ENCODE results near the gene SCN1A.
"Not testable (repeated sequence)": the region's sequence is repeated elsewhere in the genome, so short reads cannot be mapped to it uniquely, and the experiment has no call there.

SCN1A gene

DNA sequence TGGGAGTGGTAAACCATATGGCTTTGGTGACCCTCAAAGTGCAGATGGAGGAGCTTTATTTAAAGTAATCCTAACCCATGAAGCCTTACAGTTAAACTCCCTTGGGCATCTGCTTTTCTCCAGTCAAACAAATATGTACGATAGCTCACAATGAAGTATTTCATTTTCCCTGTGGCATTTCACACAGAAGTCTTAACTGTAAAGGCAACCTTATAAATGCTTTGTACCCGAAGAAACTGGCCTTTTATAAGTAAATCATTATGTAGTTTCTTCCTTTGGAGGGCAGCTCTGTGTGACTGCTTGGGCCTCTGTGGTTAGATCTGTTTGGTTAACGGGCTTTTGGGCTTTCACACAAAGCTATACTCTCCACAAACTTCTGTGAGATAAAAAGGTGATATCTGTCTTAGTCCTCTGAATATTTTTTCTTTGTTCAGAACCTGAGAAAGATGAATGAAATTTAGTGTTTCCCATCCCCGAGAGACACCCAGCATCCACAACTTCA, 46.6 kb downstream of the SCN1A start:
- DNase-seq, result no peak

DNA sequence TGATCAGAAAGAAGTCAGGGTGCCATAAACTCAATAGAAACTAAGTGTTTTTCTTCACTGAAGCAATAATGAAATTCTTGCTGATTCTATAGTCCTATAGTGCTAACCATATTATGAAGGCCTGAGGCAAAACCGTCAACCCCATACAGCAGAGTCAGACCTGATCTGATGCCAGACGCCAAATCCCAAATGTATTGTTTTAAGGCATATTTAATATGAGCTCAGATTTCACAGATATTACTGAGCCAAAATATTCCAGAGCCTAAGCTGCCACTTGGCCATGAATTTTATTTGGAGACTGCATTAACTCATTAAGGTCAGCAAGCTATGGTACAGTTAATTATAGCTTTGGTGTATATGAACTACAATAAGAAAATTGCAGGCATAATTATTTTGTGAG, 53.4 kb downstream of the SCN1A start:
- no peak for DNase-seq

DNA sequence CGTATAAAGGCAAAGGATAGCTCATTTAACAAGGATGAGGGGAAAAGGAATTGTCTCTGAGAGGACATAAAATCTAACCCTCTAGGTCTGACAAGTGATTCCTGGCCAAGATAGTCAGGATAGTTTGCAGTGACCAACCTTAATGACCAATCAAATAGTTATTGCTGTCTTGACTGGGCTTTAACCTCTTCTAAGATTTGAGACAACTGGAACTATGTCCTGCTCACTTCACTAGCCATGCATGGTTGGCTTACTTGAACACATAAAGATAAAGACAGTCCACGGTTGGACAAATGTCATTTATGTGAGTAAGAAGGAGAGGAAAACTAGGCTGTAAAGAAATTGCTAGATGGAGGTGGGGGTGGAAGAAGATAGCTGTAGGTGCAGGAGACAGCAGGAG, 53.8 kb downstream of the SCN1A start:
- DNase-seq, result no peak

DNA sequence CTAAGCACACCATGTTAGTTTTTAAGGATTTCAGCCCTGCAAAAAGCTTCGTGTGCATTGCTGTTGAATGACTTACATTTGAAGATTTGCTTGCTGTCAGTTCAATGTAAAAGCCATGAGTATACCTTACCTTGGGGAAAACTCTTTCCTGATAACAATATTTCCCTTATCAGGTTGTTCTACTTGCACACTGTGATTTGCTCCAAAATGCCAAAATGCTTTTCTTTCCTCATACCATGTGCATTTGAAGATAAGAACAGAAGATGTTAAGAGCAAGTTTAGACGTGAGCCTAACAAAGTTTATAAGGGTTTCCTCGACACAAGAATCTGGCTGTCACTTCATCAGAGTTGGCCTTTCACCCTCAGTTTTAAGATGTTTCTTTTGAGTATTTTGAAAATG, 57.6 kb downstream of the SCN1A start:
- no peak for DNase-seq

DNA sequence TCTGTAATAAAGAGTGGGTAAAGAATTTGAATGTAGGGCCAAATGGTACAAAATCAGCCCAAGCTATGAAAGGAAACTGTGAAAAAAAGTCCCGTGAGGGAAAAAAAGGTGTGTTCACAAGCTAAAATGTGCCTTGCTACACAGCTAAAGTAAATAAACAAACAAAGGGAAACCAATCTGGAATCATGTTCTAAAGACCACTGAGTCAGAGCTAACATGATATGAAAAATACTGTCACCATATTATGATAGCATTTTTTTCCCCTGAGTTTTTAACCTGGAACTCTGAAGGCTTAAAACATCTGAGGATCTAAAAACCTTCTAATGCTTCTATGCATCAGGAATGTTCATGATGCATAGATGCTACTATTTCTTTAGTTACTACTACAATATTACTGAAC, 58.8 kb downstream of the SCN1A start:
- no peak for DNase-seq

DNA sequence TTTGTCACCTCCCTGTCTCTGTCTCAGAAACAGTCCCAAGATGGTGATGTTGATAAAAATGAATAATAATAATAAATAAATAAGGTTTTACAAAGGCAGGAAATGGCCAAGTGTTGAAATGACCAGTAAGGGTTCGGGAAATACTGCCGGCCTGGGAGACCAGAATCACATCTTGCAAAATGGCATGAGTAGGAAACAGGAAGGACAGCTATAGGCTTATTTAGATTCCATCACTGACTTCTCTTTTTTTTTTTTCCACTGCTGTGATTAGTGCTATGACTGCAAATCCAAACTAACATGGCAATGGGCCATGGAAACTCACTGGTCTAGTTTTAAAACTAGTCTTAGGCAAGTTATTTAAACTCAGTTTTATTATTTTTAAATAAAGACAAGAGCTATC, 60.6 kb downstream of the SCN1A start:
- no peak for DNase-seq

DNA sequence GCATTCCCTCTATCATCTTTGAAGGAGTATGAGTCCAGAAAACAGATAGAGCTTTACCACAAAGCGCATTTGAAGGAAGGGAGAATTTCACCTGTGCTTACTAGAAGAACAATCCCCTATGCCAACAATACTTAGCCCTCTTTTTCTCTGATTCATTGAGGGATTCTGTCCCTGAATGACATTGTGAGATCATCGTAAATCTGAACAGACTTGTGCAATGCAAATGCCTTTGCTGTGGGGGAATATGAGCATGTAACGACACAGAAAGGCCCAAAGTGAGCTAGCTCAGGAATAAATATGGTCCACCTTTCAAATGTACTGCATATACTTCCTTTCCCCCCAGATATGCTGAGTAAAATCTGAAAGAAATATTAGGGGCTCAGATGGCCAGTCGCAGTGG, 67.6 kb downstream of the SCN1A start:
- no peak for DNase-seq

DNA sequence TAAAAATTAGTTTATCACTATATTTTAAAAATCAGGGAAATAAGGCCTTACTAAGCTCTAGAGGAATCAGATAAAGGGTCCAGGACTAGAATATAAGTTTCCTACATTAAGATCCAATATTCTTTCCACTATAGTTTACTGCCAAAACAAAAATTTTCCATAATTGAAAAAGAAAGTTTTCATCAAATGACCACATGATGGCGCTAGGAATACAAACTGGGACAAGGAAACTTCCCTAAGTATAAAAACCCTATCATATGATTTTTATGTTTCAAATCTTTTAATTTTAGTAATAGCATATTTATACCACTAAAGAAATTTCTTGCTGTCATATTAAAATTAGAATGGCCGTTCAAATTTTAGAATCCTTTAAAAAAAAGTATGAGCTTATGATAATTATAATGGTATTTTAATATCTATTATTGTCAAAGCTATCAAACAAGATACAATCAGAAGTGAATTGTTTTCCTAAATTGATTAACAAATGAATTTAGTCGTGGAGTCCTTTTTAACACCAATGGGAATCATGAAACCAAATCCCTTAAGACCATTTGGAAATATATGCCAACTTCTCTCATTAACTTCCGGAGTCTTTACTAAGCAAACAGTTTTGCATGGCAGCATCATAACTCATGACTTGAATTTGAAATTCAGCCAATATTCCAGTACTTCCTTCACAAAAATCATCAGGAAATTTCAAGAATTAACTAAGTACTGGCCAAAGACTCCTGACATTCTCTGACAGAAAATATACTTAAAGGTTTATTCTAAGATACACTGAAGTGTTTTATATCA, 70.3 kb downstream of the SCN1A start:
- no peak for DNase-seq

DNA sequence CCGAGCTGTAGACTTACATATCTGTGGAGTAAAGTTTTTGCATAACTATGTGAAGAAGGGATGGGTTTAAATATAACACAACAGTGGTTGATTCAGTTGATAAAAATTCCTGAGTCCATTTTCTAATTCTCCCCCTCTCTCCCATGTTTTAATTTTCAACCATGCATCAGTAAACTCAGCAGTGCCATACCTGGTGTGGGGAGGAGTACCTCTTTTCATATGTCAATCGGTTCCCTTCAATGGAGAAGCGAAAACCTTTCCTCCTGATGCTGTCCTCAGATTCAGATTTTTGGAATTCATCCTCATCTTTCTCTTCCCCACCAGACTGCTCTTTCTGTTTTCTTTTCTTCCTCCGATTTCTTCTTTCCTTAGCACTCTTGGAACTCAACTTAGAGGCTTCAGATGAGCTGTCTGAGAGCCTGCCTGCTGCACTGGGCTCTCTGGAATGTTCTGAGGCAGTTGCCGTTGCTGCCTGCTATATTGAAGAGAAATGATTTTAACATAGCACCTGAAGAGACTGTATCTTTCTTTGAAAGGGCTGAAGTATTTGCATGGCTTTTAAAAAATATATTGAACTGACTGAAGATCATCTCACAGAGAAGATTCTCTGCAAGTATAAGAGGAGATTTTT, 82.9 kb downstream of the SCN1A start:
- no peak for DNase-seq

DNA sequence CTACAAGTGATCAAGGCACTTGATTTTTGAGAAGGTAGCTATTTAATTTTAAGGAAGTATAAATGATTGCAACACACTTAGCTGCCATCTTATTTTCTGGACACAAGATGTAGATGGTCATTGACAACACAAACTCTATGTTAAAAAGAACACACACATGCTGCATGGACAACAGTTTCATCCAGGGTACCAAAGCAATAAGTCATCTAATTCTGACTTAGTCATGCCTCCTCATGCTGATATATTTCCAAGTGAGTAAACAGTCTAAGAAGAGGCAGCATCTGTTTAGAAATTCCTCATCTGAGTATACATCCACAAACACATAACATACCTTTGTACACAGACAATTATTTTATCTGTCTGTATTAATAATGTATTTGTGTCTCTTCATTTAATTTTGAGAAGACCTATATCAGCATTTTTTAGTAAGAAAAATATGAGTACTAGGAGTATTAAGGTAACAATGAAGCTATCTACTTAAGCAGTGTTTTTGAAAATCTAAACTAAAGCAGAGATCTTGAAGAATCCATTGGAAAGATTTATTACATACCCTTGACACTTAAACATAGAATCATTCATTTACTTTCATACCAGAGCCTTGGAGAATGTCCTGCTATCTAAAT, 84.9 kb downstream of the SCN1A start:
- DNase-seq, result no peak

DNA sequence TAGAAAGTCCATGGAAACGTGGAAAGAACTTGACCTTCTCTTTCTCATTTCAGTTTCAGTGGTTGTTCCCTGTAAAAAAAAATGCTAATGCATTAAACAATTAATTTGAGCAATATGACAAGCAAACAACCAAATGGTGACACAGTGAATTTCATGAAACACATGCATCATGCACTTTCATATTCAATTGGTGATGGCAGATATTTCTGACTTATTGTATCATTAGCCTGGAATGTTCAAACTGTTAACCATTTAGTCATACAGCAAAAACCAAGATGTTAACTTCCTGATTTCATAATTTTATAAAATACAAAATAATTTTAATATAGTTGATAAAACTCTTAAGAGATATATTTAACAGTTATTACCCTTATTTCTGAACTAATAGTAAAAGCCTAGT, 85.5 kb downstream of the SCN1A start:
- no peak for DNase-seq

DNA sequence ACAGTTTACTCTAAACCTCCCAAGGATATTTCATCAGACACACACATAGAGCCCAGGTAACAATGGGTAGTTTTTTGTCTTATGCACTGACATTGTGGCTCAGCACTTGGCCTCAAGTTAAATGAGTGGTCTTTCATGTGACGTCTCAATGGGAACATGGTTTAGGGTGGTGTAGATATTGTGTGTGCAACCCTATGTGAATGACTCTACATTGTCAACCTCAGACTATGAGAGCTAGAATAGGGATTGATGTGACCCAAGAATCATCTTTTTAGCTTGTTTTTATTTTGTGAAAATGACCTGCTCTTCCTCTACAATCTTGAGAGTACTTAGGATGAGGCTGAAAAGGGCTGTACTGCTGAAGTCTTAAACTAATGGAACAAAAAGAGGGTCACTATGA, 86.2 kb downstream of the SCN1A start:
- DNase-seq, result no peak

DNA sequence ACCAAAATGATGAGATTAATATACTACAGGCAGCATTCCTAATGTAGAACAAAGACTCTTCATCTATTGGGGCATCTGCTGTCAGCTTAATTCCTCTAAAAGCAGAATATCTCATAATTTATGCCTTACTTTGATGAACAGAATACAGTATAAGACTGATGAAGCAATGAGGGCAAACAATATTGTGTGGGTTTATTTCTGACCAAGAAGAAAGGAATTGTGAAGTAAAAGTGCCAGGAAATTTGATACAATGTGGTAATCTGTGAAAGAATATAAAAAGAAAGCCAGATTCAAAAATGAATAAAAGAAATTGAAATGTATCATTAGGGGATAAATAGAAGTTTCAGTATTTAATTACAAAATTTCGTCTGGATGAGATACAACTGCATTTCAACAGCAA, 95.5 kb downstream of the SCN1A start:
- no peak for DNase-seq

DNA sequence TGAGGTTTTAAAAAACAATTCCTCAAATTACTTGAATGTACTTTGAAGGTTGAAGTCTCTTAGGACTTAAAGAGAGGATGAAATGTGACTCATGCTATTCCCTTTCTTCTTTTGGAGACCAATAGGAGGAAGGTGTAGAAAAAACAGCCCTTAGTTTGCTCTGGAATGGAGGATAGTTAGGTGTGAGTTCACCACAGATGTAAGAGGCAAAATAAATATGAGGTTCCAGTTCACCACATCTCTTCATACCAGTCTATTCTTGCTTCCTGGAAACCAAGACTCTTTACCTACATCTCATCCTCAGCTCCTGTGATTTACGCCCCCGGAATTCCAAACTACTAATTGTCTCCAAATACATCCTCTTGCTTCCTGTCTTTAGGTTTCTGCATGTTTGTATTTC, 96.8 kb downstream of the SCN1A start:
- DNase-seq, result no peak

DNA sequence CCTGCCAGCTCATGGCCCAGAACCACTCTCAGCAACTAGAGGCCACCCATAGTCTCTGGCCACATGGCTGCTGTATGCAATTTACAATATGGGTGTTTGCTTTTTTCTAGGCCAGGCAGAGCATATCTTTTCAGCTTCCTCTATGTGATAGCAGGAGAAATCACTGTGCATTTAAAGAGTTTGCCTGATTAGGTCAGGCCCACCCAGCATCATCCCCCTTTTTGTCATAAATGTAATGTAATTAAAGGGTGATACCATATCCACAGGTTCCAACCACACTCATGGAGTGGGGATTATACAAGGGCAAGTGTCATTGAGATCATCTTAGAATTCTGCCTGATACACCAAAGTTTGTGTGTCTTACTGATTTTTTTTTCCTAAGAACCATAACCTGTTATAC, 102.5 kb downstream of the SCN1A start:
- no peak for DNase-seq

DNA sequence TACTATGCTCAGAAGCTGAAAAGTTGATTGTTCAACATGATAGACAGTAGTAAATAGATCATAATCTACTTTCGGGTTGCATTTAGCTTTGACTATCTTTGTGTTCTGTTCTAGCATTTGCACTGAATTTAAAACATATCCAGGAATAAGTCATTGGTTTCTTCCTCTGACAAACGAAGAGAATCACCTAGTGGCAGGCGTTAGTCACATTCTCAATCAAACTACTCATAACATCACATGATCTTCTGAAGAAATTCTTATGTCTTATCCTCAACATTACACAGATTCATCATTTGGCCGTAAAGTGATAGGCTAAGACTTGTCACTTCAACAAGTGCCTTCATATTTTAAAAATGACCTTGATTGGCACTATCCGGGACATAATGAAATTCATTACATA, 110.6 kb downstream of the SCN1A start:
- no peak for DNase-seq

DNA sequence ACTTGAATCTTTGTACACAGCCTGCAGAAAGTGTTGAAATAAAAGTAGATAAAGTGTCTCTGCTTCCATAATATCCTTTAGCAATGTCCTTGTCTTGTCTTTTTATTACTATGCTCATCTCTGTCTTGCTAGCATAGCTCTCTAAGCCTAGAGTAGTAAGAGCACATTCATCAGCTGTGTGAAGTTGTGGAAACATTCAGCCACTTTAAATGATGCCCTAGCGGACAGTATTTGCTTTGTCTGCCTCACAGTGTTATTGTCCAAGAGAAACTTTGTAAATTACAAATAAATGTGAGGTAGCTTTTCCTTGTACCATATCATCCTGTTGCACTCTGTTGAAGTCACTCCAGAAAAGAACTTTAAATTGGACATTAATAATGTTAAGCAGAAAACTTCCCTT, 113.9 kb downstream of the SCN1A start:
- no peak for DNase-seq

DNA sequence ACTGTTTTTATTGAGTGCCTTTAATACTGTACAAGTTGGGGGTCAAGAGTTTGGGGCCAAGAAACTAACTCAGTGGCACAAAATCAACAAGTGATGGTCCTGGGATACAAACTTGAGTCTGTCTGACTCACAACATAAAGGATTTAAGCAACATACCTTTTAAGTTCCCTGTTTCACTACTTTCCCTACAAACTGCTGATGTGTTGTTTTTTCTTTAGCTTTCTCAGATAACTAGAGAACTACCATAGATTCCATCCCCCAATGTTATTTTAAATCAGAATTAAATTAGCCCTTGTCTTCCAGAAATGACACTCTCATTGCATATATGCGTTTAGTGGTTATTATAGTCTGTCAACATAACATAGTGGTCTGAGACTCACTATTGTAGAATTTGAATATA, 116.2 kb downstream of the SCN1A start:
- no peak for DNase-seq

DNA sequence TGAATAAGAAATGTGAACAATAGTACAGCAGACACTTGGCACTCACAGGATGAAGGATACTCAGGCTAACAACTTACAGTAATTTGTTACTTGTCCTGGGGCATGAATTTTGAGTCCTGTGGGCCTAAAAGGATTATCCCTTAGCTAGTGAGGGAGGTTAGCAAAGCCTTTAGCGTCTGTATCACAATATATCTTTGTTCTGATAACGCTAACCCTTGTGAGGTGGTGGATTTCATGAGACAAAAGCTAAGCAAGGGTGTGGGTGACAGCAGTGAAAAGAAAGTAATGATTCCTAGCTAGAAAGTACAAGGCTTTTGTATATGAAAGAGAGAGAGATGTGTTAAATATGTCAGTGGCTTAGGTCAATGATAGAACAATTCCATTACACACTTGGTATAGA, 127.4 kb downstream of the SCN1A start:
- DNase-seq, result no peak

DNA sequence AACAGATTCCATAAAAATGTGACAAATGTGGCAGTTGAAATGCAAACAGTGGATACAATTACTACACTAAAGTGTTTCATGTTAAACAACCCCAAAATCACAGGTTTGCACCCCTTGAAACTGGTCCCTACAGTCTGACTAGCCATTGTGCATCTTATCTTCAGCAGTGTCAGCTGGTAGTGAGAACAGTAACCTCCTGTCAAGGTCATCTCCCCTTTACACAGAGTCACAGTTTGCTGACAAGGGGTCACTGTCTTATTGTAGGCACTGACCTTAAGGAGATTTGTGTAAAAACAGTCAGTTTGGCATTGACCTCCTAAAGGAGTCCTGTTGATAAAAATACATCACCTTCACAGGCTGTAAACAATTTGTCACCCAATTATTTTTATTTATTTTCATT, 137.0 kb downstream of the SCN1A start:
- DNase-seq, result no peak

DNA sequence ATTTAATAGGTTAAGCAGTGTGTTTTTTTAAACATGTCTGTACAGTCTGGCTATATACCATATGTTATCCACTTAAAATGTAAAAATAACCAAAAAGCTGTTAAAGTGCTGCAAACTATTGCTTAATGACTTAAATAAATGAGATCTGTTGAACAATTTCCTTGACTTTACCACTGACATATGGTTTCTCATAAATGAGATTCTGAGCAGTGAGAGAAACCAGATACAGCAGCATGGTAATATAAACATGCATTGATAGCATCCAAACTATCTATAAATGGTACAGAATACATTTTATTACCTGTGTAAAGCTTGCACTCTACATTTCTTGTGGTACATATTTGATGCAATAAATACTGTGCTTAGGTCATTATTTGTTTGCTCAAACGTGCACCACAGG, 138.0 kb downstream of the SCN1A start:
- no peak for DNase-seq

DNA sequence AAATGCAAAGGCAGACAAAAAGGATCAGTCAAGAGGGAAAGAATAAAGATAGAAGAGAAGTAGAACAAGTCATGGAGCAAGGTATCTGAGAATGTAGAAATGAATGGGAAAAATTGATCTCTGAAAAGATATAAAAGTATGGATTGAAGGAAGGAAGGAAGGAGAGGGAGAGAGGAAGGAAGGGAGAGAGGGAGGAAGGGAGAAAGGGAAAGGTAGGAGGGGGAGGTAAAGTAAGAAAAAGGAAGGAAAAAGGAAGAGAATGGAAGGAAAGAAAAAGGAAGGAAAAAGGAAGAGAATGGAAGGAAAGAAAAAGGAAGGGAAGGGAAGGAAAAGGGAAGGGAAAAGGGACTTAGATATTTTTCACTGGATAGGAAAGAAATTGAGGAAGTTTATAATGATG, 142.7 kb downstream of the SCN1A start:
- no peak for DNase-seq

DNA sequence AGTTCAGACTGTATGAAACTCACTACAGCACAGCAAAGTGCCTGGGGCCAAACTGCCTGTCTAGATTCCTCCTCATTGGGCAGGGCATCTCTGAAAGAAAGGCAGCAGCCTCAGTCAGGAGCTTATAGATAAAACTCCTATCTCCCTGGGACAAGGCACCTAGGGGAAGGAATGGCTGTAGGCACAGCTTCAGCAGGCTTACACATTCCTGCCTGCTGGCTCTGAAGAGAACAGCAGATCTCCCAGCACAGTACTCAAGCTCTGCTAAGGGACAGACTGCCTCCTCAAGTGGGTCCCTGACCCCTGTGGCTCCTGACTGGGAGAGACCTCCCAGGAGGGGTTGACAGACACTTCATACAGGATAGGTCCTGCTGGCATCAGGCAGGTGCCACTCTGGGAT, 155.7 kb downstream of the SCN1A start:
- not testable (repeated sequence) for DNase-seq

DNA sequence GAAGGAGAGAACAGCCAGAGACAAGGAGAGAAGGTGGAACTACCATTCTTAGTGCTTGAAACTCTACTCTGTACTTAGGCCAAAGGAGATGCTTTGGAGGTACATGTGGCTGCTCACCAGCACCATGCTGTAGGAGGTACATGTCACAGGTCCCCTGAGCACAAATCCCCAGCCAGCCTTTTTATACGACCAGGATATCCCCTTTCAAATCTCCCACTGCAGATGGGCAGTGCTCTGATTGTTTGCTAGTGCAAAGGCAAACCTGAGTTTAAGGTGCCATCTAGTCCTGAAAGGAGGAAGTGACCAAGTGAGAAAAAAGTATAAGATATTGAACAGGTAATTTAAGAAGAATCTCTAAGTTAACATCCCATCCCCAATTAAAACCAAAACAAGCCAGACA, 157.2 kb downstream of the SCN1A start:
- DNase-seq, result no peak

All from NCI-H1092 (cell line).